Peyer's patch (tissue), 4 donors: ENCODE measurements around the gene CSRNP3.

Experiments used
- POLR2A ChIP-seq, 2 donors: fragments of 450-650 bp; IDR thresholded peaks; one replicate each; pipeline ENCODE4 v1.5.1; 2017; ENCODE audit warnings: antibody characterized with exemption in 2 of 2, mild to moderate bottlenecking in 2 of 2, moderate library complexity in 2 of 2
- TF ChIP-seq, protein P1 (sequence below), 6 experiments: fragments of 450-650 bp in 4 of 6; fragments of 200-600 bp in 2 of 6; sonication (generic) in 1 of 6; IDR thresholded peaks; one replicate each; pipeline ENCODE4 v1.5.1; 2017 to 2019; ENCODE audit warnings: antibody characterized with exemption in 6 of 6, mild to moderate bottlenecking in 3 of 6, moderate library complexity in 1 of 6

DNA sequence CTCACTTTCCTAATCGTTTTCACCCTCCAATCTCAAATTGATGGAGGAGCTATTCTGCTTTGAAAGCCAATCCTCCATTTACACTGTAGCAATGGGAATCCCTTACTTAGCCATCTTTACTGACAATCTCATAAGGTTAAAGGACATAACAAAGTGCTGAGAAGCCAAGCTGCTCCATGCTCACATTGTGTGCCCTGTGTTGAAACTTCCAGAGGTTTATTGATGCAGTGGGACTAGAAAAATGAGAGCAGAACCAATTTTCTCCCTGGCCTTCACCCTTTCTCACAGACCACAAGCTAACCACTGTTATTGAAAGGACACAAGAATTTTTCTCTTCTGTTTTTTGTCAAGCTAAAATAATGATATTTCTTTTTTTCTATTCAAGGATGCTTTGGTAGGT, 63.8 kb downstream of the CSRNP3 start:
- TF ChIP-seq, protein P1, sequence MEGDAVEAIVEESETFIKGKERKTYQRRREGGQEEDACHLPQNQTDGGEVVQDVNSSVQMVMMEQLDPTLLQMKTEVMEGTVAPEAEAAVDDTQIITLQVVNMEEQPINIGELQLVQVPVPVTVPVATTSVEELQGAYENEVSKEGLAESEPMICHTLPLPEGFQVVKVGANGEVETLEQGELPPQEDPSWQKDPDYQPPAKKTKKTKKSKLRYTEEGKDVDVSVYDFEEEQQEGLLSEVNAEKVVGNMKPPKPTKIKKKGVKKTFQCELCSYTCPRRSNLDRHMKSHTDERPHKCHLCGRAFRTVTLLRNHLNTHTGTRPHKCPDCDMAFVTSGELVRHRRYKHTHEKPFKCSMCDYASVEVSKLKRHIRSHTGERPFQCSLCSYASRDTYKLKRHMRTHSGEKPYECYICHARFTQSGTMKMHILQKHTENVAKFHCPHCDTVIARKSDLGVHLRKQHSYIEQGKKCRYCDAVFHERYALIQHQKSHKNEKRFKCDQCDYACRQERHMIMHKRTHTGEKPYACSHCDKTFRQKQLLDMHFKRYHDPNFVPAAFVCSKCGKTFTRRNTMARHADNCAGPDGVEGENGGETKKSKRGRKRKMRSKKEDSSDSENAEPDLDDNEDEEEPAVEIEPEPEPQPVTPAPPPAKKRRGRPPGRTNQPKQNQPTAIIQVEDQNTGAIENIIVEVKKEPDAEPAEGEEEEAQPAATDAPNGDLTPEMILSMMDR (IDR thresholded peaks at IDR 0.05) = no peak
- no peak for TF ChIP-seq POLR2A (IDR thresholded peaks at IDR 0.05)
